ENCODE results near the gene SPOUT1.

DNA sequence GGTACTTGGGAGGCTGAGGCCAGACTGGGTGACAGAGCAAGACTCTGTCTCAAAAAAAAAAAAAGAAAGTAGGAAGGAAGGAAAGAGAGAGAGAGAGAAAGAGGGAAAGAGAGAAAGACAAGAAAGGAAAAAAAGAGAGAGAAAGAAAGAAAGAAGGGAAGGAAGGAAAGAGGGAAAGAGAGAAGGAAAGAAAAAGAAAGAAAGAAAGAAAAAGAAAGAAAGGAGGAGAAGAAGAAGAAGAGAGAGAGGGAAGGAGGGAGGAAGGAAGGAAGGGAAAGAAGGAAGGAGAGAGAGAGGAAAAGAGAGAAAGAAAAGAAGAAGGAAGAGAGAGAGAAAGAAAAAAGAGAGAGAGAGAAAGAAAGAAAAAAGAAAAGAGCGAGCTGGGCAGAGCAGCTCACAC is 54.8 kb downstream of the SPOUT1 start:
- TF ChIP-seq, protein P1, sequence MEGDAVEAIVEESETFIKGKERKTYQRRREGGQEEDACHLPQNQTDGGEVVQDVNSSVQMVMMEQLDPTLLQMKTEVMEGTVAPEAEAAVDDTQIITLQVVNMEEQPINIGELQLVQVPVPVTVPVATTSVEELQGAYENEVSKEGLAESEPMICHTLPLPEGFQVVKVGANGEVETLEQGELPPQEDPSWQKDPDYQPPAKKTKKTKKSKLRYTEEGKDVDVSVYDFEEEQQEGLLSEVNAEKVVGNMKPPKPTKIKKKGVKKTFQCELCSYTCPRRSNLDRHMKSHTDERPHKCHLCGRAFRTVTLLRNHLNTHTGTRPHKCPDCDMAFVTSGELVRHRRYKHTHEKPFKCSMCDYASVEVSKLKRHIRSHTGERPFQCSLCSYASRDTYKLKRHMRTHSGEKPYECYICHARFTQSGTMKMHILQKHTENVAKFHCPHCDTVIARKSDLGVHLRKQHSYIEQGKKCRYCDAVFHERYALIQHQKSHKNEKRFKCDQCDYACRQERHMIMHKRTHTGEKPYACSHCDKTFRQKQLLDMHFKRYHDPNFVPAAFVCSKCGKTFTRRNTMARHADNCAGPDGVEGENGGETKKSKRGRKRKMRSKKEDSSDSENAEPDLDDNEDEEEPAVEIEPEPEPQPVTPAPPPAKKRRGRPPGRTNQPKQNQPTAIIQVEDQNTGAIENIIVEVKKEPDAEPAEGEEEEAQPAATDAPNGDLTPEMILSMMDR (IDR thresholded peaks at IDR 0.05 in 2 of 3, conservative IDR thresholded peaks at IDR 0.05 in 1 of 3; ENCODE audit: control insufficient read depth in 2 of 3, extremely low read depth in 1 of 3, insufficient read depth in 1 of 3, low read depth in 3 of 3, low read length in 3 of 3) = no peak
- no peak for TF ChIP-seq PKNOX1 (IDR thresholded peaks at IDR 0.05)
- no peak for TF ChIP-seq NFYB (IDR thresholded peaks at IDR 0.05; ENCODE audit: insufficient read depth, low read depth, low read length)
- no peak for TF ChIP-seq POLR2AphosphoS5 (IDR thresholded peaks at IDR 0.05; ENCODE audit: low read length)
- TF ChIP-seq RELA (IDR thresholded peaks at IDR 0.05; ENCODE audit: borderline replicate concordance, partially characterized antibody) = no peak
- no peak for TF ChIP-seq CHD2 (IDR thresholded peaks at IDR 0.05; ENCODE audit: borderline replicate concordance, low read depth, low read length)

All from GM12878 (cell line).